ENCODE measurements around the gene TMTC1.
"Not testable (repeated sequence)": the region's sequence is repeated elsewhere in the genome, so short reads cannot be mapped to it uniquely, and the experiment has no call there.

TMTC1 gene

GRCh38 chr12:29783773-29784666 lies at the start of gene TMTC1:
TSS of gene TMTC1 (minus strand) at chr12:29783942. CDS start at chr12:29783751, 191 bp downstream.
- Histone ChIP-seq H3K36me3 (ENCODE audit: control insufficient read depth, insufficient read depth, low read length) (no peaks in the 10 kb centered on the region), H3K27me3 (ENCODE audit: control insufficient read depth, insufficient read depth, low read length) (peaks cover 28% of the 10 kb centered on the region), H3K4me3 (ENCODE audit: low read depth, low read length) (peak within 1 kb of the TSS; percentile 70), H3K9ac (ENCODE audit: low read depth, low read length) (peak within 1 kb of the TSS; percentile 41; the same call in 1 of the 2 replicates), H3K4me1 (ENCODE audit: control insufficient read depth, insufficient read depth, low read length) (peaks cover 15% of the 10 kb centered on the region), H3K9me3 (ENCODE audit: control insufficient read depth, insufficient read depth, low read length) (peaks cover 4% of the 10 kb centered on the region; the same call in 1 of the 2 replicates), H3K27ac (ENCODE audit: low read depth, low read length) (peak within 1 kb of the TSS; percentile 28)

GRCh38 chr12:29831173-29831572 lies 47.4 kb upstream of the TMTC1 start:
- H3K4me1 ChIP-seq (ENCODE audit: control insufficient read depth, insufficient read depth, low read length), result no peaks in the 10 kb centered on the region

GRCh38 chr12:29830391-29830790 lies 46.6 kb upstream of the TMTC1 start:
- H3K9me3 ChIP-seq (ENCODE audit: control insufficient read depth, insufficient read depth, low read length), result peaks cover 20% of the 10 kb centered on the region
- no peaks in the 10 kb centered on the region for H3K4me1 ChIP-seq (ENCODE audit: control insufficient read depth, insufficient read depth, low read length)
- no peaks in the 10 kb centered on the region for H3K27me3 ChIP-seq (ENCODE audit: control insufficient read depth, insufficient read depth, low read length)
- no peak overlapping the region for H3K9ac ChIP-seq (ENCODE audit: low read depth, low read length)
- H3K27ac ChIP-seq (ENCODE audit: low read depth, low read length), result no peak overlapping the region
- H3K4me3 ChIP-seq (ENCODE audit: low read depth, low read length), result no peak overlapping the region
- H3K36me3 ChIP-seq (ENCODE audit: control insufficient read depth, insufficient read depth, low read length), result no peaks in the 10 kb centered on the region

More at GRCh38 chr12:29831173-29831572, 47.4 kb upstream of the TMTC1 start:
- Histone ChIP-seq H3K27me3 (ENCODE audit: control insufficient read depth, insufficient read depth, low read length) (no peaks in the 10 kb centered on the region), H3K4me3 (ENCODE audit: low read depth, low read length) (no peak overlapping the region), H3K36me3 (ENCODE audit: control insufficient read depth, insufficient read depth, low read length) (no peaks in the 10 kb centered on the region), H3K9me3 (ENCODE audit: control insufficient read depth, insufficient read depth, low read length) (peaks cover 20% of the 10 kb centered on the region), H3K9ac (ENCODE audit: low read depth, low read length) (no peak overlapping the region), H3K27ac (ENCODE audit: low read depth, low read length) (no peak overlapping the region)

GRCh38 chr12:29818916-29819623 lies 35.3 kb upstream of the TMTC1 start:
- H3K27ac ChIP-seq (ENCODE audit: low read depth, low read length), result no peak overlapping the region

GRCh38 chr12:29816874-29817725 lies 33.4 kb upstream of the TMTC1 start:
- H3K9ac ChIP-seq (ENCODE audit: low read depth, low read length), result no peak overlapping the region
- no peak overlapping the region for H3K4me3 ChIP-seq (ENCODE audit: low read depth, low read length)
- no peaks in the 10 kb centered on the region for H3K4me1 ChIP-seq (ENCODE audit: control insufficient read depth, insufficient read depth, low read length)
- no peak overlapping the region for H3K27ac ChIP-seq (ENCODE audit: low read depth, low read length)
- no peaks in the 10 kb centered on the region for H3K27me3 ChIP-seq (ENCODE audit: control insufficient read depth, insufficient read depth, low read length)
- no peaks in the 10 kb centered on the region for H3K36me3 ChIP-seq (ENCODE audit: control insufficient read depth, insufficient read depth, low read length)
- no peaks in the 10 kb centered on the region for H3K9me3 ChIP-seq (ENCODE audit: control insufficient read depth, insufficient read depth, low read length)

More at GRCh38 chr12:29818916-29819623, 35.3 kb upstream of the TMTC1 start:
- Histone ChIP-seq H3K36me3 (ENCODE audit: control insufficient read depth, insufficient read depth, low read length) (no peaks in the 10 kb centered on the region), H3K4me3 (ENCODE audit: low read depth, low read length) (no peak overlapping the region), H3K27me3 (ENCODE audit: control insufficient read depth, insufficient read depth, low read length) (no peaks in the 10 kb centered on the region), H3K9ac (ENCODE audit: low read depth, low read length) (no peak overlapping the region), H3K4me1 (ENCODE audit: control insufficient read depth, insufficient read depth, low read length) (no peaks in the 10 kb centered on the region), H3K9me3 (ENCODE audit: control insufficient read depth, insufficient read depth, low read length) (no peaks in the 10 kb centered on the region)

GRCh38 chr12:29809616-29810361 lies 26.0 kb upstream of the TMTC1 start:
- not testable (repeated sequence) for H3K27me3 ChIP-seq (ENCODE audit: control insufficient read depth, insufficient read depth, low read length); H3K36me3 ChIP-seq (ENCODE audit: control insufficient read depth, insufficient read depth, low read length); H3K9me3 ChIP-seq (ENCODE audit: control insufficient read depth, insufficient read depth, low read length); H3K4me3 ChIP-seq (ENCODE audit: low read depth, low read length); H3K27ac ChIP-seq (ENCODE audit: low read depth, low read length); H3K4me1 ChIP-seq (ENCODE audit: control insufficient read depth, insufficient read depth, low read length); H3K9ac ChIP-seq (ENCODE audit: low read depth, low read length)

- Histone ChIP-seq H3K27me3 (ENCODE audit: control insufficient read depth, insufficient read depth, low read length) (no peaks in the 10 kb centered on the region), H3K36me3 (ENCODE audit: control insufficient read depth, insufficient read depth, low read length) (no peaks in the 10 kb centered on the region), H3K27ac (ENCODE audit: low read depth, low read length) (no peak overlapping the region), H3K4me1 (ENCODE audit: control insufficient read depth, insufficient read depth, low read length) (no peaks in the 10 kb centered on the region), H3K4me3 (ENCODE audit: low read depth, low read length) (no peak overlapping the region), H3K9me3 (ENCODE audit: control insufficient read depth, insufficient read depth, low read length) (peaks cover 10% of the 10 kb centered on the region), H3K9ac (ENCODE audit: low read depth, low read length) (no peak overlapping the region)
These were observed 23.4 kb upstream of the TMTC1 start for GRCh38 chr12:29807129-29807528.

- no peak overlapping the region for H3K9ac ChIP-seq (ENCODE audit: low read depth, low read length)
- H3K9me3 ChIP-seq (ENCODE audit: control insufficient read depth, insufficient read depth, low read length), result peaks cover 11% of the 10 kb centered on the region
These were observed 20.3 kb upstream of the TMTC1 start for GRCh38 chr12:29804019-29804418.

GRCh38 chr12:29799591-29799990 lies 15.8 kb upstream of the TMTC1 start:
- H3K4me3 ChIP-seq (ENCODE audit: low read depth, low read length), result no peak overlapping the region
- no peak overlapping the region for H3K9ac ChIP-seq (ENCODE audit: low read depth, low read length)
- no peaks in the 10 kb centered on the region for H3K27me3 ChIP-seq (ENCODE audit: control insufficient read depth, insufficient read depth, low read length)
- no peak overlapping the region for H3K27ac ChIP-seq (ENCODE audit: low read depth, low read length)
- H3K9me3 ChIP-seq (ENCODE audit: control insufficient read depth, insufficient read depth, low read length), result peaks cover 8% of the 10 kb centered on the region
- H3K36me3 ChIP-seq (ENCODE audit: control insufficient read depth, insufficient read depth, low read length), result no peaks in the 10 kb centered on the region
- peaks cover 33% of the 10 kb centered on the region for H3K4me1 ChIP-seq (ENCODE audit: control insufficient read depth, insufficient read depth, low read length)

More at GRCh38 chr12:29804019-29804418, 20.3 kb upstream of the TMTC1 start:
- H3K27me3 ChIP-seq (ENCODE audit: control insufficient read depth, insufficient read depth, low read length), result no peaks in the 10 kb centered on the region
- no peak overlapping the region for H3K4me3 ChIP-seq (ENCODE audit: low read depth, low read length)
- H3K36me3 ChIP-seq (ENCODE audit: control insufficient read depth, insufficient read depth, low read length), result no peaks in the 10 kb centered on the region
- H3K4me1 ChIP-seq (ENCODE audit: control insufficient read depth, insufficient read depth, low read length), result peaks cover 4% of the 10 kb centered on the region; the same call in 1 of the 2 replicates
- H3K27ac ChIP-seq (ENCODE audit: low read depth, low read length), result no peak overlapping the region

Measured in HUES48 (cell line).